Stimulated activated CD8-positive, alpha-beta memory T cell treated with anti-CD3 and anti-CD28 coated beads, Interleukin-12 subunit alpha, Interleukin-12 subunit beta, amount 100 ng/mL, for 1 hour (primary cell): ENCODE measurements around the gene MSX1.

ENCODE experiments used
- DNase-seq: peaks from one replicate; pipeline ENCODE4 v3.0.0-alpha.2; 2020; ENCODE audit warnings: low read depth

MSX1 gene

DNA sequence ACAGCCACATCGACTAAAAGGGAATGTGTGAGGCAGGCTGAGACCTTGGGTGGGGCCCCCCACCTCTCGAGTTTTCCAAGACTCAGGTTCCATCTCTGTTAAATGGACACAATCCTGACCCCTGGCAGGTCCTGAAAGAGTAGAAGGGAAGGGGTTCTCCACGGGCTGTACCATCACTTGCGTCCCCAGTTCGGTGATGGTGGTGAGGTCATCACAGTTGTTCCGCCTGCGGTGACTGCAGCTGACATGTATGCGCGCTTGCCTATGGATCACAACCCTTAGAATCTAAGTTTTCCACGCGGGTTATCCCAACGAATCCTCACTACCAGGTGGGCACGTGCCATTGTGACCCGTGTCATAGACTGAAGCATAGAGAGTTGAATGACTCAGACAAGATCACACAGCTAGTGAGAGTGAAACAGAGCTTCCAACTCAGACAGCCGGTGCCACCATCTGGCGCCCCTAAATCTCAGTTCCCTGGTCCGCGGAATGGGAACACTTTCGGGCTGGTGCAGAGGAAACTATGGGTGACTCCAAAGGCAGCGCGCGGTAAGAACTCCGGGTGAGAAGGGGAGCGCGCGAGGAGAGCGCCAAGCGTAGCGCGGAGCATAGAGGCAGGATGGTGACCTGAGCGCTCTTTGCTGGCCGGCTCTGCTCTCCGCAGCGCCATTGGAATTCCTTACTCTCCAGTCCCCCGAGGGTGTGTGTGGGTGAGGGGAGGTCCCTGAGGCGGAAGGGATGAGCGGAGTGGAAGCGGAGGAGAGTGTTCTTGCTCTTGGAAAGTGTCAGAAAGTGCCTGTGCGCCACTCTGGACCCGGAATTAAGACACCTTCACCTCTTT, 10.5 kb downstream of the MSX1 start:
- DNase-seq = no peak

GRCh38 chr4:4870576-4871241, 11.2 kb downstream of the MSX1 start:
- no peak for DNase-seq

GRCh38 chr4:4871242-4871572, 11.7 kb downstream of the MSX1 start:
- DNase-seq = no peak

GRCh38 chr4:4871573-4872313, 12.3 kb downstream of the MSX1 start:
- DNase-seq = no peak

- DNase-seq = no peak
Observed at GRCh38 chr4:4872314-4872903, 12.9 kb downstream of the MSX1 start.

DNA sequence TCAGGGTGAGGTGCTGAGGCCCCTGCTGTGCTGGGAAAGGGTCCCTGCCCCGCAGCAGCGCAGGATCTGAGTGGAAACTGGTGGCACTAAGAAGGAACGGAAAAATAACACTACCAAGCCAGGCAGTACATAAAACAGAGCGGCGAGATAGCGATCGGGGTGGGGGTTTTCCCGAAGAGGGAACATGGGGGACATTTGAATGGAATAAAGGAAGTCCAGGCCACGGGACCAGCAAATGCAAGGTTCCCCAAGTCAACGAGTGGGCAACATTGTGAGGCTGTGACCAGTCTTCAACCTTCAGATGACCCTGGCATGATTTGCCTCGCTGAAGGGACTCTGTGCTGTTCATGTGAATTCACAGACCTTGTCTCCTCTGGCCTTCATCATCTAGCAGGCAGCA, 13.7 kb downstream of the MSX1 start:
- no peak for DNase-seq

GRCh38 chr4:4874254-4874653, 14.8 kb downstream of the MSX1 start:
- DNase-seq = no peak

GRCh38 chr4:4875147-4875546, 15.7 kb downstream of the MSX1 start:
- no peak for DNase-seq

GRCh38 chr4:4875611-4876010, 16.1 kb downstream of the MSX1 start:
- DNase-seq = no peak

- DNase-seq = no peak
Observed at GRCh38 chr4:4876945-4877661, 17.6 kb downstream of the MSX1 start.

GRCh38 chr4:4880492-4880891, 21.0 kb downstream of the MSX1 start:
- DNase-seq = no peak

DNA sequence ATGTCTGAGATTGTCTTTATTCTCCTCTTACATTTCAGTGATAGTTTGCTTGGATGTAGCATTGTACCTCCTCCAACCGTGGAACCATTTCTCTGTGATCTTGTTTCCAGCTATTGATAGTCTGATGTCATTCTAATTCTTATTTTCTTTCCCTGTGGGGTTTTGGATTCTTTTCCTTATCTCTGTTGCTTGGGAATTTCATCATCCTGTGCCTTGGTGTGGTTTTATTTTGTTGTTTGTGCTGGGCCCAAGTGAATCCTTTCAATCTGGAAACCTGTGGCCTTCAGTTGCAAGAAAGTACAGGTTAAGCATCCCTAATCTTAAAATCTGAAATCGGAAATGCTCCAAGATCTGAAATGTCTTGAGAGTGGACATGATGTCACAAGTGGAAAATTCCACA, 22.0 kb downstream of the MSX1 start:
- DNase-seq = no peak

- DNase-seq = no peak
Observed at GRCh38 chr4:4884611-4885010, 25.1 kb downstream of the MSX1 start.

DNA sequence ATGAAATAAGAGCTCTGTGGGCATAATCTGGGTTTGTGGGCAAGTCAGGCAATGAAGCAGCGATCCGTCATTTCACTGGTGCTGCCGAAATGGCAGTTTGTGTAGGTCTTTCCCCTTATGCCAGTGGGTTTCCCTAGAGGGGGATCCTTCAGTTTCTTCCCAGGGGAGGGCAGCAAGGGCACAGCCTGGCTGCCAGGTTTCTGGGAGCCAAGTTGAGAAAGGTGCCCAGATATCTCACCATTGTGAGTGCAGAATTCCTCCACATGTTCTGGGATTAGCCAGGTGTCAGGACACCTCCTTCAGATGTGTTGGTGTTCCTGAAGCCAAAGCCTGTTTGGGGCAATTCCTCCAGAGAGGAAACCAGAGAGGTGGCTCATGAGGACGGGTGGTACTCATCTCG, 28.0 kb downstream of the MSX1 start:
- no peak for DNase-seq

GRCh38 chr4:4888695-4889094, 29.2 kb downstream of the MSX1 start:
- no peak for DNase-seq

DNA sequence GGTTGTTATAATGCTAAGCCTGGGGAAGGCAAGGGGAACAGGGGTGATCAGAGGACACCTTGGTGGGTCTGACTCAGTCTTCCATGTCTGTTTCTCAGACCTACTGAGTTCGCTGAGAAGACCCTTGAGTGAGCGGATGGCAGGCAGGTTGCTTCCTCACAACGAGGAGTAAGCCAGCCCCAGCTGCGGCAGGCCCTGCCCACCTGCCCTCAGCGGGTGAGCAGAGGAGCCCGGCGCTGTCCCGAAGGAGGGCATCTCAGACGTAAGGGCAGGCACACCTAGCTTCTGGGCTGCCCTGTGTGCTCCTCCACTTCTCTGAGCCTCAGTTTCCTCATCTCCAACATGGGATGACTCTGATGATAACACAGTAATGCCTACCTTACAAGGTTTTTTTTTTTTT, 30.3 kb downstream of the MSX1 start:
- no peak for DNase-seq

DNA sequence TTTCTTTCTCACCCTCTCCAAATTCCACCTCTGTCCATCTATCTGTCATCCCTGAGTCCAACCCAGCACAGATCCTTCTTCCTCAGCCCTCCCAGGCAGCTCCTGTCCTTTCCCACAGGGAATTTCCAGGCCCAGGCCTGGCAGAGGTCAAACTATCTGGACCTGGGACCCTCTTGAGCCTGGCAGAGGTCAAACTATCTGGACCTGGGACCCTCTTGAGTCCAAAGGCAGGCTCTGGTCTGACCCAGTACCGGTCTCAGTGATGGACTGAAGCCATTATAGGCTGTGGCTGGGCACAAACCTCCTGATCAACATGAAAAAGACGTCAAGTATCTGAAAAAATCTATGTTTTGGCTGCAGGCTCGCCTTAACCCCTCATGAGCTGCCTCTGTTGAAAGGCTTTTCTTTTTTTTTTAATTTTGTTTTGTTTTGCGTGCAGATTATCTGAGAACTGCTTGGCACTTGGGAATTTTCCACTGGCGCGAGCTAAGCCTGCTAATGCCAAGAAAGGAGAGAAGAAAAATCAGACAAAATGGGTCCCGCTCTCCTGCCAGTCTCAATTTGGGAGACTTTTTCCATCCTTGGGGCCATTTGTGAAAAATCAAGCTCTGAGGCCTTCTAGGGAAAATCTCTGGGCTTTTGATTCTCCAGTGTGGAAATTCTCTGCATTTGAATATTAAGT, 31.2 kb downstream of the MSX1 start:
- no peak for DNase-seq

GRCh38 chr4:4893721-4894120, 34.3 kb downstream of the MSX1 start:
- DNase-seq = no peak

DNA sequence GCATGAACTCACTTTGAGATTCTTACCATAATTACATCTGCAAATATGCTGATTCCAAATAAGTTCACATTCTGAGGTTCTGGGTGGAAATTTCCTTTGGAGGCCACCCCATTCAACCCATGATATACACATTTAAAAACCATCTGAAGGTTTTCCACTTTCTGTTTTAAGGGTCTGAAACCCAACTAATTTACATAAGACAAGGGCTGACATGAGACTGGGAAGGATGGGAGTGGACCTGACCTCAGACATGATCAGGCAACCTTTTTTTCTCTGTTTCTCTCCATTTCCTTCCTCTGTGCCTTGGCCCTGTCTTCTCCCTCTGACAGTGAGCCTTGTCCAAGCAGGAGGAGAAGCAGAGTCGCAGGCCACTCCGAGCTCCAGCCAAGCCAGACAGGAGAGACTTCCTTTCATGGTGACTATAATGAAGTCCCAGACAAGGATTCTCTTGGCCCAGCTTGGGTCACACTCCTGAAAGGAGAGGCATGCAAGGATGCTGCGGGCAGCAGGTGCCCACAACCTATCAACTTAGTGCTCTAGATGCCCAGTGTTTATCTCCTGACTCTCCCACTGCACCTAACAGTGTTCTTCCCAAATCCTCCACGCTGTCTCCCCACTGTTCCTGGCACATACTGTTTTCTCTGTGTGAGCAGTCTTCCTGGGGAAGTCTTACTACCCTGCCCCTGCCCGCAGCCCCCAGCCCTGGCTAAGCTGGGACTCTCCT, 39.9 kb downstream of the MSX1 start:
- no peak for DNase-seq

DNA sequence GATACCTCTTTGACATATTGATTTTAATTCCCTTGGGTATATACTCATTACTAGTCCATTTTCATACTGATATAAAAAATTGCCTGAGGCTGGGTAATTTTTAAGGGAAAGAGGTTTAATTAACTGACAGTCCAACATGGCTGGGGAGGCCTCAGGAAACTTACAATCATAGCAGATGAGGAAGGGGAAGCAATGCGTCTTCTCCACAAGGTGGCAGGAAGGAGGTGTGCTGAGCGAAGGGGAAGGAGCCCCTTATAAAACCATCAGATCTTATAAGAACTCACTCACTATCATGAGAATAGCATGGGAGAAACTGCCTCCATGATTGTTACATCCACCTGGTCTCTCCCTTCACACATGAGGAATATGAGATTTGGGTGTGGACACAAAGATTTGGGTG, 42.4 kb downstream of the MSX1 start:
- DNase-seq = no peak

- DNase-seq = no peak
Observed at GRCh38 chr4:4912155-4912554, 52.7 kb downstream of the MSX1 start.
